ENCODE data around the gene HERC2. TPM values are rescaled to one million over a fixed set of nuclear protein-coding genes. Genes with fewer than 3 reads are reported as not detected.

Gene HERC2
- total RNA-seq, 1 donor from 2014 or later = 84.6 TPM

DNA sequence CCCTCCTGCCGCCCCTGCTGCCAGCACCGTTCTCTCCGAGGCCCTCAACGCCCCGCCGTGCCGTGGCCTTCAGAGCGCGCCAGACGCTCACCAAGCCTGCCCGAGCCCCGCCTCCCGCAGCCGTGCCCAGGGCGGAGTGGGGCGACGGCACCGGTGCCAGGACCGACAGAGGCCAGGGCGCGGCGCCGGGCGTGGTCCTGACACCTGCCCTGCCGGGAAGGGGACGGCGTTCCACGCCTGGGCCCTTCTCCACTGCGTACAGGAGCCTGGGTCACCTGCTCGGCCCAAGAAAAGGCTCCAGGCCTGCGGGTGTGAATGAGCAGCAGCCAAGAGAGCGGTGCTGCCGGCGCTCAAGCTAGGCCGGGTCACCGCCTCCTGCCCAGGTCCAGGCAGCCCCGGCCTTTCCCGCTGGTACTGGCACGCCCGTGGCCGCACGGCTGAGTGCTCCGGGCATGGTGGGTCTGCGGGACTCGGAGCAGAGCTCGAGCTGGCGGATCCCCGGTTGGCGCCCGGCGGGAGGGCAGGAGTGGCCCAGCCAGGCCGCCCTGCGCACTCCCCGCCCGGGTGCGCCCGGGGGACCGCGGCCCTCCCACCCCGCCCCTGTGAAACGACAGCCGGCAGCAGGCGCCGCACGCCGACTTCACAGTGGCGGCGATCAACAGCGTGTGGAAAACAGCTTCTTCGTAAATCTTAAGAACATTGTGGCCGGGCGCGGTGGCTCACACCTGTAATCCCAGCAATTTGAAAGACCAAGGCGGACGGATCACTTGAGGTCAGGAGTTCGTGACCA is 227.1 kb downstream of the HERC2 start:
- no peak overlapping the region for H3K27ac Mint-ChIP-seq
- H3K4me1 Mint-ChIP-seq = peaks cover 28% of the 10 kb centered on the region
- DNase-seq (ENCODE audit: low spot score in 2 of 2, unreplicated experiment in 2 of 2) = no peak
- TF ChIP-seq, protein P1, sequence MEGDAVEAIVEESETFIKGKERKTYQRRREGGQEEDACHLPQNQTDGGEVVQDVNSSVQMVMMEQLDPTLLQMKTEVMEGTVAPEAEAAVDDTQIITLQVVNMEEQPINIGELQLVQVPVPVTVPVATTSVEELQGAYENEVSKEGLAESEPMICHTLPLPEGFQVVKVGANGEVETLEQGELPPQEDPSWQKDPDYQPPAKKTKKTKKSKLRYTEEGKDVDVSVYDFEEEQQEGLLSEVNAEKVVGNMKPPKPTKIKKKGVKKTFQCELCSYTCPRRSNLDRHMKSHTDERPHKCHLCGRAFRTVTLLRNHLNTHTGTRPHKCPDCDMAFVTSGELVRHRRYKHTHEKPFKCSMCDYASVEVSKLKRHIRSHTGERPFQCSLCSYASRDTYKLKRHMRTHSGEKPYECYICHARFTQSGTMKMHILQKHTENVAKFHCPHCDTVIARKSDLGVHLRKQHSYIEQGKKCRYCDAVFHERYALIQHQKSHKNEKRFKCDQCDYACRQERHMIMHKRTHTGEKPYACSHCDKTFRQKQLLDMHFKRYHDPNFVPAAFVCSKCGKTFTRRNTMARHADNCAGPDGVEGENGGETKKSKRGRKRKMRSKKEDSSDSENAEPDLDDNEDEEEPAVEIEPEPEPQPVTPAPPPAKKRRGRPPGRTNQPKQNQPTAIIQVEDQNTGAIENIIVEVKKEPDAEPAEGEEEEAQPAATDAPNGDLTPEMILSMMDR (IDR thresholded peaks at IDR 0.05; ENCODE audit: unreplicated experiment) = no peak
- H3K27me3 Mint-ChIP-seq (ENCODE audit: low read depth) = peaks cover 80% of the 10 kb centered on the region
- H3K9me3 Mint-ChIP-seq = peaks cover 14% of the 10 kb centered on the region
- H3K36me3 Mint-ChIP-seq = peaks cover 1% of the 10 kb centered on the region
- H3K4me3 Mint-ChIP-seq = peak overlapping the region; percentile 78

DNA sequence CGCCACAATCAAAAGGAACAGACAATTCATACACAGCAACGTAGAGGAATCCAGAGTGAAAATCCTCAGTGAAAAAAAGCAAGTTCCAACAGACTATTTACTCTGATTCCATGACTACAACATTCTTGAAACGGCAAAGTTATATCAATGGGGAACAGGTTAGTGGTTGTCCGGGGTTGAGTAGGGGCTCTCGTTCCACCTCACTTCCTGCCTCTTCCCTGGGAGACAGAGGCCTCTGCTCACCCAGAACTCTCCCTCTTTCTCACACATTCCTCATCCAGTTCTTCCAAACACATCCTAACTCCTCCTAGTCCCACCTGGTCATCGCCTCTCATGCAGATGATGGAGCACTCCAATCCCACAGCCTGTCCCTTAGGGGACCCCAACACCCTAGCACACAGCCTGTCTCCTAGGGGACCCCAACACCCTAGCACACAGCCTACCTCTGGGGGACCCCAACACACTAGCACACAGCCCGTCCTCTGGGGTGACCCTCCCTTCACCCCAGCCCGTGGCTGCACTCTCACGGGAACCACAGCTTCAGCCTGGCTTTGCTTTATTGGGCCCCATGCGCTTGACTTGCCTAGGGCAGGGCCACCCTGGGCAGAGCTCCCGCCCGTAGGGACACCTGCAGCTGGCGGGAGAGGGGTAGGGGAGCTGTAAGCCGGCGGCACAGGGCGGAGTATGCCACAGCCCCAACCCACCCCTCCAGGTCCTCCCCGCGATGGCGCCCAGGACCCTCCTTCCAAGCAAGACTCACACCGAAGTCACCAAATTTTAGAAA is 228.0 kb downstream of the HERC2 start:
- H3K4me3 Mint-ChIP-seq = no peak overlapping the region
- H3K27me3 Mint-ChIP-seq (ENCODE audit: low read depth) = peaks cover 75% of the 10 kb centered on the region
- no peak for DNase-seq (ENCODE audit: low spot score in 2 of 2, unreplicated experiment in 2 of 2)
- peaks cover 1% of the 10 kb centered on the region for H3K36me3 Mint-ChIP-seq
- TF ChIP-seq, protein P1 (IDR thresholded peaks at IDR 0.05; ENCODE audit: unreplicated experiment) = no peak
- no peak overlapping the region for H3K27ac Mint-ChIP-seq
- H3K9me3 Mint-ChIP-seq = peaks cover 21% of the 10 kb centered on the region
- H3K4me1 Mint-ChIP-seq = peaks cover 24% of the 10 kb centered on the region

DNA sequence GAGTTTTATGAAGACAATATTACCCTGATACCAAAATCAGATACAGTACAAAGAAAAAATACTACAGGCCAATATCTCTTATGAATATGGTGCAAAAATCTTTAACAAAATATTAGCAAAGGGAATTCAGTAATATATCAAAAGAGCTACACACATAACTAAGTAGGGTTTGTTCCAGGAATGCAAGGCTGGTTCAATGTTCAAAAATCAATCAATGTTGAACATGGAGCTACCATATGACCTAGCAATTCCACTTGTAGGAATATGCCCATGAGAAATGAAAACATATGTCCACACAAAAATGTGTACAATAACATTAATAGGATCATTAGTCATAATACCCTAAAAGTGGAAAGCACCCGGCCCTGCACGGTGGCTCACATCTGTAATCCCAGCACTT is 230.7 kb downstream of the HERC2 start:
- Mint-ChIP-seq H3K27me3 (ENCODE audit: low read depth) (peaks cover 70% of the 10 kb centered on the region), H3K4me3 (no peak overlapping the region), H3K36me3 (peaks cover 1% of the 10 kb centered on the region), H3K4me1 (peaks cover 10% of the 10 kb centered on the region), H3K9me3 (peaks cover 32% of the 10 kb centered on the region), H3K27ac (no peak overlapping the region)
- DNase-seq (ENCODE audit: low spot score in 2 of 2, unreplicated experiment in 2 of 2) = no peak
- TF ChIP-seq, protein P1 (IDR thresholded peaks at IDR 0.05; ENCODE audit: unreplicated experiment) = no peak

DNA sequence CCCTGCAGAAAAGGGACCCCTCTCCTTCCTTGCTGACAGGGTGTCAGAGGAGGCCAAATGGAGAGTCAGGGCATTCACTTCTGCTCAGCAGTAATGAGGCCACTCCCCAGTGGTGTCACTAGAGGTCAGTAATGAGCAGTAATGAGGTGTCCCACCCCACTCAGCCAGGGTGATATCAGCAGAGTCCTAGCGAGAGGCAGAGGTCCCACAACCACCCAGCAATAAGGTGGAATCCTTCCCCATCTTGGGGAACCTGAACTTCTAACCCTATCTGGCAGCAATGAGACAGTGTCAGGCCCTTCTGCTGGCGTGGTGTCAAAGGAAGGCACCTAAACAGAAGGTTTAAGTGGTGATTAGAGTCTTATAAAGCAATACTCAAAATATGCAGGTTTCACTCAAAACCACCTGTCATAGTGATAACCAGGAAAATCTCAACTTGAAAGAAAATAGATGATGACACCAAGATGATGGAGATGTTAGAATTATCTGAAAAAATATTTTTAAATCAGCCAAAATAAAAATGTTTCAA is 235.7 kb downstream of the HERC2 start:
- H3K27ac Mint-ChIP-seq = no peak overlapping the region

DNA sequence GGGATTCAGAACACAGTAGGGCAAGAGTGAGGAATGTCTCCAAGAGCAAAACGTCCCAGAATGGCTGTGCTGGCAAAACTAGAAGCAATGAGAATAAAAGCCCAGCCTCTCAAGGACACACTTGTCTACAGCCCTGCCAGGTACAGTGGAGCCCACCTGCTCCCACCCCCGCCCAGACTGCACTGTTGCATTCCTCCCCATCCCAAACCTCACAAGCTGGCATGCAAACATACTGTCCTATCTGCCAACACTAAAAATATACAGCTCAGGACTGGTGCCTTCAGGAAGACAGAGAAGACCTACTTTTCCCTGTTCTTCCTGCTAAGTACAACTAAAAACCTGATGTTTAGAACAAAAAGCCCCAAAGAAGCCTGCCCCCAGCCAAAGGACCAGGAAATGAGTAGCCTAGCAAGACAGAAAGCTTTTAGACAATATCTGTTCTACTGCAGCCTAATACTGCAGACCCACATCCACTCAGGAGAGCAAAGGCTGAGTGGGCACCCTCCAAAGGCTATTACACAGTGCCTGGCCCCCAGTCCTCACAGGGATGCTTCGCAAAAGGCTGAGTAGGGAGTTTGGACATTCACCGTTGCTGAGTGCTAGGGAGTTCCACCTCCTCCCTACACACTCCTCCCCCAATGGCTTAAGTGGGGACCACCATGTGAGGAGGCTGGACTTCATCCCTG is 236.3 kb downstream of the HERC2 start:
- Mint-ChIP-seq H3K27ac (no peak overlapping the region), H3K27me3 (ENCODE audit: low read depth) (peaks cover 33% of the 10 kb centered on the region), H3K4me1 (no peaks in the 10 kb centered on the region), H3K4me3 (no peak overlapping the region), H3K36me3 (no peaks in the 10 kb centered on the region), H3K9me3 (peaks cover 28% of the 10 kb centered on the region)
- TF ChIP-seq, protein P1 (IDR thresholded peaks at IDR 0.05; ENCODE audit: unreplicated experiment) = no peak
- DNase-seq (ENCODE audit: low spot score in 2 of 2, unreplicated experiment in 2 of 2) = no peak

More for the DNA sequence above, 235.7 kb downstream of the HERC2 start:
- H3K36me3 Mint-ChIP-seq = peaks cover 1% of the 10 kb centered on the region
- H3K4me3 Mint-ChIP-seq = no peak overlapping the region
- peaks cover 37% of the 10 kb centered on the region for H3K27me3 Mint-ChIP-seq (ENCODE audit: low read depth)
- H3K4me1 Mint-ChIP-seq = no peaks in the 10 kb centered on the region
- TF ChIP-seq, protein P1 (IDR thresholded peaks at IDR 0.05; ENCODE audit: unreplicated experiment) = peak; percentile 35
- H3K9me3 Mint-ChIP-seq = peaks cover 34% of the 10 kb centered on the region
- no peak for DNase-seq (ENCODE audit: low spot score in 2 of 2, unreplicated experiment in 2 of 2)

Measured in mesothelial cell of epicardium (in vitro differentiated cells).